Measurements from ENCODE around the gene SERPINA6.
"Not testable (repeated sequence)": the region's sequence is repeated elsewhere in the genome, so short reads cannot be mapped to it uniquely, and the experiment has no call there.

The SERPINA6 gene

GRCh38 chr14:94307410-94307992, 15.6 kb downstream of the SERPINA6 start:
- DNase-seq (ENCODE audit: low spot score): no peak
- TF ChIP-seq CTCF (IDR thresholded peaks at IDR 0.05; ENCODE audit: extremely low read depth, missing control alignments): no peak

GRCh38 chr14:94306047-94306978, 16.8 kb downstream of the SERPINA6 start:
- no peak for DNase-seq (ENCODE audit: low spot score)
- TF ChIP-seq CTCF (IDR thresholded peaks at IDR 0.05; ENCODE audit: extremely low read depth, missing control alignments): no peak

- TF ChIP-seq CTCF (IDR thresholded peaks at IDR 0.05; ENCODE audit: extremely low read depth, missing control alignments): no peak
- DNase-seq (ENCODE audit: low spot score): no peak
Observed at GRCh38 chr14:94305620-94306019, 17.5 kb downstream of the SERPINA6 start.

- no peak for TF ChIP-seq CTCF (IDR thresholded peaks at IDR 0.05; ENCODE audit: extremely low read depth, missing control alignments)
- no peak for DNase-seq (ENCODE audit: low spot score)
Observed at GRCh38 chr14:94304243-94304642, 18.9 kb downstream of the SERPINA6 start.

- TF ChIP-seq CTCF (IDR thresholded peaks at IDR 0.05; ENCODE audit: extremely low read depth, missing control alignments): no peak
- no peak for DNase-seq (ENCODE audit: low spot score)
Observed at GRCh38 chr14:94303111-94303510, 20.0 kb downstream of the SERPINA6 start.

GRCh38 chr14:94298130-94298529, 25.0 kb downstream of the SERPINA6 start:
- DNase-seq (ENCODE audit: low spot score): no peak
- no peak for TF ChIP-seq CTCF (IDR thresholded peaks at IDR 0.05; ENCODE audit: extremely low read depth, missing control alignments)

- not testable (repeated sequence) for DNase-seq (ENCODE audit: low spot score)
Observed at GRCh38 chr14:94296181-94296545, 27.0 kb downstream of the SERPINA6 start.

Measured in GM20000 (cell line).